Esophagus muscularis mucosa (tissue), 4 donors: ENCODE data around the gene PLIN5. TPM values are rescaled to one million over a fixed set of nuclear protein-coding genes. Genes with fewer than 3 reads are reported as not detected.
A peak's percentile ranks its signal among the peaks of the same experiment; 100 is the strongest.

Experiments used
- DNase-seq: peaks from one replicate; pipeline ENCODE4 v3.0.0-alpha.2; 2017; ENCODE audit errors: extremely low spot score
- H3K27ac ChIP-seq, 4 donors: fragments of 200-600 bp; sonication (generic); replicated peaks in 1 of 4; 1 replicate in 3 of 4; 2 replicates in 1 of 4; pipeline ENCODE4 v1.5.1; 2016 to 2019; ENCODE audit warnings: mild to moderate bottlenecking in 1 of 4
- H3K27me3 ChIP-seq, 4 donors: fragments of 200-600 bp; sonication (generic); one replicate each; pipeline versions ENCODE4 v1.5.1 to v1.6.0; 2016 to 2019
- H3K36me3 ChIP-seq, 4 donors: fragments of 200-600 bp; sonication (generic); one replicate each; pipeline ENCODE4 v1.5.1; 2016 to 2019
- H3K4me1 ChIP-seq, 4 donors: fragments of 200-600 bp; sonication (generic); one replicate each; pipeline ENCODE4 v1.5.1; 2016 to 2019
- H3K4me3 ChIP-seq, 4 donors: fragments of 200-600 bp; sonication (generic); 1 replicate in 2 of 4; 2 replicates in 2 of 4; pipeline ENCODE4 v1.5.1; 2016 to 2019; ENCODE audit warnings: mild to moderate bottlenecking in 4 of 4, moderate library complexity in 1 of 4
- H3K9me3 ChIP-seq, 4 donors: fragments of 200-600 bp; sonication (generic); 1 replicate in 3 of 4; 2 replicates in 1 of 4; pipeline ENCODE4 v1.5.1; 2016 to 2019
- CTCF ChIP-seq, 3 experiments: fragments of 200-600 bp in 2 of 3; fragments of 450-650 bp in 1 of 3; sonication (generic) in 2 of 3; IDR thresholded peaks; one replicate each; pipeline ENCODE4 v1.5.1; 2017 to 2019; ENCODE audit warnings: antibody characterized with exemption in 3 of 3, mild to moderate bottlenecking in 2 of 3, moderate library complexity in 1 of 3
- EP300 ChIP-seq: sonication (generic); formaldehyde crosslinking; IDR thresholded peaks from one replicate; pipeline ENCODE4 v1.6.1; 2017; ENCODE audit warnings: antibody characterized with exemption
- POLR2A ChIP-seq: fragments of 450-650 bp; IDR thresholded peaks from one replicate; pipeline ENCODE4 v1.6.1; 2017; ENCODE audit warnings: antibody characterized with exemption, moderate library complexity, mild to moderate bottlenecking, low read depth
- POLR2AphosphoS5 ChIP-seq, 2 donors: sonication (generic); formaldehyde crosslinking; IDR thresholded peaks; one replicate each; pipeline ENCODE4 v1.6.1; 2017; ENCODE audit warnings: antibody characterized with exemption in 2 of 2
- WGBS: methylation state at CpG from one replicate; pipeline ENCODE4 v1.1.5; 2018; 5-methylcytosine and 5-hydroxymethylcytosine counted together
- intact Hi-C: fragments of 100-400 bp; cut with DNase I; formaldehyde crosslinking; loops from one replicate; pipeline ENCODE4 v1.15.1; 2023
- total RNA-seq, 4 donors: library from RNA; depleted of rRNA; stranded (reverse); fragments of >200 nt; gene quantifications; one replicate each; pipeline versions ENCODE4 v1.1.0 to v1.2.1, GENCODE V29; 2016

The PLIN5 gene
- total RNA-seq, 4 donors from 2014 or later: 7.9 to 11.9 (median 9.1) TPM

- TF ChIP-seq POLR2A (no peak), POLR2AphosphoS5 (IDR thresholded peaks at IDR 0.05) (no peak), EP300 (no peak), CTCF (IDR thresholded peaks at IDR 0.05) (no peak)
- Histone ChIP-seq H3K9me3 (peaks cover 0 to 8% (median 3%) of the 10 kb centered on the region in 4 donors), H3K27ac (no peak overlapping the region), H3K4me1 (peaks cover 0 to 4% (median under 1%) of the 10 kb centered on the region in 4 donors), H3K36me3 (peaks cover 0 to 4% (median 0%) of the 10 kb centered on the region in 4 donors), H3K27me3 (peaks cover 0 to 24% (median 0%) of the 10 kb centered on the region in 4 donors), H3K4me3 (no peak overlapping the region)
- intact Hi-C loops: no loop called here
- no peak for DNase-seq
- 72% methylated on average over 12 of the region's 12 CpGs for WGBS
Measured at GRCh38 chr19:4541114-4541805, 6.2 kb upstream of the PLIN5 start.

GRCh38 chr19:4539693-4540581 lies 4.9 kb upstream of the PLIN5 start, which contains the start of gene LRG1:
LRG1 (minus strand) TSS chr19:4540036; CDS start chr19:4540013, 23 bp downstream.
- H3K4me3 ChIP-seq: no peak within 1 kb of the TSS
- no peak for TF ChIP-seq EP300
- peak in 1 of 2 donors; percentile 10 for TF ChIP-seq POLR2AphosphoS5 (IDR thresholded peaks at IDR 0.05)
- H3K27me3 ChIP-seq: peaks cover 0 to 24% (median 0%) of the 10 kb centered on the region in 4 donors
- H3K27ac ChIP-seq: peak within 1 kb of the TSS in 2 of 4 donors; percentile 15 to 21
- WGBS: 32% methylated on average over 5 of the region's 14 CpGs
- intact Hi-C loops: no loop called here
- H3K36me3 ChIP-seq: no peaks in the 10 kb centered on the region
- peaks cover 0 to 8% (median 3%) of the 10 kb centered on the region in 4 donors for H3K9me3 ChIP-seq
- no peak for DNase-seq
- peaks cover 8 to 15% (median 12%) of the 10 kb centered on the region in 4 donors for H3K4me1 ChIP-seq

GRCh38 chr19:4539169-4539692 lies 4.2 kb upstream of the PLIN5 start:
- no peak for DNase-seq
- WGBS: 81% methylated on average over 2 of the region's 3 CpGs
- intact Hi-C loops: no loop called here
- Histone ChIP-seq H3K4me3 (no peak overlapping the region), H3K27ac (peak overlapping the region in 2 of 4 donors; percentile 8 to 15), H3K27me3 (peaks cover 0 to 24% (median 0%) of the 10 kb centered on the region in 4 donors), H3K9me3 (peaks cover 0 to 8% (median 3%) of the 10 kb centered on the region in 4 donors), H3K36me3 (no peaks in the 10 kb centered on the region), H3K4me1 (peaks cover 8 to 20% (median 18%) of the 10 kb centered on the region in 4 donors)
- TF ChIP-seq POLR2AphosphoS5 (IDR thresholded peaks at IDR 0.05) (no peak), CTCF (IDR thresholded peaks at IDR 0.05) (no peak), EP300 (no peak), POLR2A (no peak)

GRCh38 chr19:4538601-4538954 lies 3.6 kb upstream of the PLIN5 start:
- H3K4me3 ChIP-seq: no peak overlapping the region
- no peak overlapping the region for H3K27ac ChIP-seq
- intact Hi-C loops: no loop called here
- peaks cover 0 to 8% (median 3%) of the 10 kb centered on the region in 4 donors for H3K9me3 ChIP-seq
- no peak for DNase-seq
- WGBS: 92% methylated on average over 13 of the region's 13 CpGs
- peaks cover 8 to 20% (median 18%) of the 10 kb centered on the region in 4 donors for H3K4me1 ChIP-seq
- peaks cover 0 to 24% (median 0%) of the 10 kb centered on the region in 4 donors for H3K27me3 ChIP-seq
- TF ChIP-seq POLR2AphosphoS5 (IDR thresholded peaks at IDR 0.05): no peak
- TF ChIP-seq EP300: no peak
- no peak for TF ChIP-seq CTCF (IDR thresholded peaks at IDR 0.05)
- TF ChIP-seq POLR2A: no peak
- H3K36me3 ChIP-seq: no peaks in the 10 kb centered on the region
